Glutamatergic neuron (in vitro differentiated cells): ENCODE data around the gene UBR4. TPM values are rescaled to one million over a fixed set of nuclear protein-coding genes. Genes with fewer than 3 reads are reported as not detected.

Experiments used
- DNase-seq: peaks from one replicate; pipeline ENCODE4 v3.0.0; 2022
- H3K27ac Mint-ChIP-seq: one replicate; pipeline ENCODE4 v1.8.0; 2020; ENCODE audit warnings: mild to moderate bottlenecking, mixed read lengths, inconsistent platforms; ENCODE audit not compliant: unreplicated experiment
- H3K27me3 Mint-ChIP-seq: one replicate; pipeline ENCODE4 v1.8.0; 2020; ENCODE audit warnings: mild to moderate bottlenecking, moderate library complexity, mixed read lengths, inconsistent platforms; ENCODE audit not compliant: unreplicated experiment
- H3K36me3 Mint-ChIP-seq: one replicate; pipeline ENCODE4 v1.8.0; 2020; ENCODE audit warnings: mild to moderate bottlenecking, mixed read lengths, inconsistent platforms; ENCODE audit not compliant: unreplicated experiment
- H3K4me1 Mint-ChIP-seq: one replicate; pipeline ENCODE4 v1.8.0; 2020; ENCODE audit warnings: mild to moderate bottlenecking, low read depth, mixed read lengths, inconsistent platforms; ENCODE audit not compliant: unreplicated experiment
- H3K4me3 Mint-ChIP-seq: one replicate; pipeline ENCODE4 v1.8.0; 2020; ENCODE audit warnings: mild to moderate bottlenecking, mixed read lengths, inconsistent platforms; ENCODE audit not compliant: unreplicated experiment
- H3K9me3 Mint-ChIP-seq: one replicate; pipeline ENCODE4 v1.8.0; 2020; ENCODE audit warnings: mild to moderate bottlenecking, moderate library complexity, mixed read lengths, inconsistent platforms; ENCODE audit not compliant: unreplicated experiment
- total RNA-seq: library from RNA; stranded (reverse); fragmentation: NEBNext Ultra II Directional; extraction: Animal tissue kit (Norgen Biotek cat#: 25700); gene quantifications from one replicate; pipeline ENCODE4 v1.2.1, GENCODE V29; 2021; ENCODE audit not compliant: unreplicated experiment
- TF ChIP-seq, protein P1 (sequence below): fragments of 200-600 bp; sonication (generic); IDR thresholded peaks from one replicate; pipeline ENCODE4 v1.5.0; 2021; ENCODE audit not compliant: partially characterized antibody, unreplicated experiment

Gene UBR4
- total RNA-seq, 1 donor from 2014 or later, result 176 TPM

DNA sequence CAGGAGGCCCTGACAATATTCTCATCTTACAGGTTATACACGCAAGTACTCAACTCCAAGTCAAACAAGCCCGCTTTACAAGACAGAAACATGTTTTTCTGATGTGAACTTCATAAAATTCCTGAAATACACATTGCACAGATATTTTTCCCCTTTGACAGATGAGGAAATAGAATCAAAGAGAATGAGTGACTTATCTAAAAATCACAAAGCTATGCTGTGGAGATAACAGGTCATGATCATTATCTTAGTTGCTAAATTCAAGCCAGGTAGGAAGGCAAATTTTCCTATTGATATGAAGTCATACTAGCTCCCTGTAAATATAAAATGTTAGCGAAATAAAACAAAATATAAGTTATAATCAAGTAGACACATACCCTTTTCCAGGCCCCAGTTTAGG is 18.3 kb downstream of the UBR4 start:
- H3K27me3 Mint-ChIP-seq, result no peaks in the 10 kb centered on the region
- no peaks in the 10 kb centered on the region for H3K36me3 Mint-ChIP-seq
- peaks cover 3% of the 10 kb centered on the region for H3K4me1 Mint-ChIP-seq
- no peak for DNase-seq
- no peak overlapping the region for H3K27ac Mint-ChIP-seq
- TF ChIP-seq, protein P1, sequence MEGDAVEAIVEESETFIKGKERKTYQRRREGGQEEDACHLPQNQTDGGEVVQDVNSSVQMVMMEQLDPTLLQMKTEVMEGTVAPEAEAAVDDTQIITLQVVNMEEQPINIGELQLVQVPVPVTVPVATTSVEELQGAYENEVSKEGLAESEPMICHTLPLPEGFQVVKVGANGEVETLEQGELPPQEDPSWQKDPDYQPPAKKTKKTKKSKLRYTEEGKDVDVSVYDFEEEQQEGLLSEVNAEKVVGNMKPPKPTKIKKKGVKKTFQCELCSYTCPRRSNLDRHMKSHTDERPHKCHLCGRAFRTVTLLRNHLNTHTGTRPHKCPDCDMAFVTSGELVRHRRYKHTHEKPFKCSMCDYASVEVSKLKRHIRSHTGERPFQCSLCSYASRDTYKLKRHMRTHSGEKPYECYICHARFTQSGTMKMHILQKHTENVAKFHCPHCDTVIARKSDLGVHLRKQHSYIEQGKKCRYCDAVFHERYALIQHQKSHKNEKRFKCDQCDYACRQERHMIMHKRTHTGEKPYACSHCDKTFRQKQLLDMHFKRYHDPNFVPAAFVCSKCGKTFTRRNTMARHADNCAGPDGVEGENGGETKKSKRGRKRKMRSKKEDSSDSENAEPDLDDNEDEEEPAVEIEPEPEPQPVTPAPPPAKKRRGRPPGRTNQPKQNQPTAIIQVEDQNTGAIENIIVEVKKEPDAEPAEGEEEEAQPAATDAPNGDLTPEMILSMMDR, result no peak
- H3K9me3 Mint-ChIP-seq, result no peaks in the 10 kb centered on the region
- H3K4me3 Mint-ChIP-seq, result no peak overlapping the region

DNA sequence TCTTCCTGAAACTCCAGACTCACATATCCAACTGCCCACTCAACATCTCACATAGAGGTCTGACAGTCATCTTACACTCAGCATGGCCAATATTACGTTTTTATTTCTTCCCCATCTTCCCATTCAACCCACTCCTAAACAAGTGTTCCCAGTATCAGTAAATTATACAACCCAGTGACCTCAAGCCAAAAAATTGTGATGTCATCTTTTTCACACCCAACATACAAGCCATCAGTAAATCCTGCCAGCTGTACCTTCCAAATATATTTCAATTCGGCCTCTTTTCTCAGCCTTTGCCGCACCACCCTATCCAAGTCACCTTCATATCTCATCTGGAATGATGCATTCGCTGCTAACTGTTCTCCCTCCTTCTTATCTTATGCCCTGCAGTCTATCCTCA is 19.6 kb downstream of the UBR4 start:
- Mint-ChIP-seq H3K9me3 (no peaks in the 10 kb centered on the region), H3K36me3 (no peaks in the 10 kb centered on the region), H3K4me3 (no peak overlapping the region), H3K27ac (no peak overlapping the region), H3K4me1 (peaks cover 3% of the 10 kb centered on the region), H3K27me3 (no peaks in the 10 kb centered on the region)
- no peak for DNase-seq
- TF ChIP-seq, protein P1, result no peak

DNA sequence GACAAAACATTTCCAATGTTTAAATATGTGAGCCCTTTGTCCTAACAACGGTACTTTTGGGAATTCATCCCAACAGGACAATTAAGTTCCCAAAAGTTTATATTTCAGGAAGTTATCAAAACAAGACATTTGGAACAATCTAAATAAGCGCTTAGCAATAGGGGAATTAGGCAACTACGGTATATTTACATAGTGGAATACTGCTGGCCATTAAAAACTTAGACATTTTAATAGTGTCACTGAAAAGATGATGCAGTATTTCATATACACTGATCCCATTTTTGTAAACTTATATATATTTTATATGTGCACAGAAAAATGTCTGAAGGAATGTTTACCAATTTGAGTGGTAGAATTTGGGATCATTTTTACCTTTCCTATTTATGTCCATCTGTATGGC is 20.8 kb downstream of the UBR4 start:
- DNase-seq, result no peak
- Mint-ChIP-seq H3K36me3 (no peaks in the 10 kb centered on the region), H3K27ac (no peak overlapping the region), H3K27me3 (no peaks in the 10 kb centered on the region), H3K4me1 (peaks cover 3% of the 10 kb centered on the region), H3K9me3 (no peaks in the 10 kb centered on the region), H3K4me3 (no peak overlapping the region)
- TF ChIP-seq, protein P1, result no peak

DNA sequence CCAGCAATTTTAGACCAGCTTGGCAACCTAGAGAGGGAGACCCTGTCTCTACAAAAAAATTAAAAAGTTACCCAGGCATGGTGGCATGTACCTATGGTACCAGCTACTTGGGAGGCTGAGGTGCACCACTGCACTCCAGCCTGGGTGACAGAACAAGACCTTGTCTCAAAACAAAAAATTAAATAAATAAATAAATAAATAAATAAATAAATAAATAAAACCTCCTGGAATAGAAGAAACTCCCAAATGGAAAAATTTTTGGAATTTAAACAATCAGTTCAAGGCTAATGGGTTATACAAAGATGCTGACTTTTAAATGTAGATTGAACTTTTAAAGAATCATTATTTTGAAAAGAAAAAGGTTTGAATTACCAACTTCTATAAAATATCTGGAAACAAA is 22.2 kb downstream of the UBR4 start:
- TF ChIP-seq, protein P1, result no peak
- Mint-ChIP-seq H3K27me3 (no peaks in the 10 kb centered on the region), H3K4me3 (no peak overlapping the region), H3K36me3 (peaks cover 4% of the 10 kb centered on the region), H3K9me3 (no peaks in the 10 kb centered on the region), H3K27ac (no peak overlapping the region), H3K4me1 (peaks cover 3% of the 10 kb centered on the region)
- DNase-seq, result no peak

DNA sequence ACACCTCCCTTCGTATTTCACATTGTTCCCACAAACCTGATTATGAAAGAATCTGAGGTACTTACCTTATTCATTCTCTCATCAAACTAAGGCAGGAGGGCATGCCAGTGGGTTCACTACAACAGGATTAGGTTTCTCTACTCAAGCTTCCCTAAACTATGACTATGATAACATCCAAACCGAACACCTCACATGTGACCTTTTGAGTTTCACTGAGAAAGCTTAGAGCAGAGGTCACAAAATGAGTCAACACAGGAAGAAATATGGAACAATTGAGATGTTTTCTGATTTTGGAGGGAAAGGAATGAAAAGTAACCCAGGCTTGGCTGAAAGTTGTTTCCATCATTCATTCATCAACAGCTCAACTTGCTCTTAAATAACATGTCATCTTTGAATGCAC is 24.1 kb downstream of the UBR4 start:
- Mint-ChIP-seq H3K4me3 (no peak overlapping the region), H3K27ac (no peak overlapping the region), H3K9me3 (no peaks in the 10 kb centered on the region), H3K4me1 (peaks cover 3% of the 10 kb centered on the region), H3K36me3 (peaks cover 4% of the 10 kb centered on the region), H3K27me3 (no peaks in the 10 kb centered on the region)
- DNase-seq, result no peak
- TF ChIP-seq, protein P1, result no peak
